CD14-positive monocyte (primary cell): ENCODE data around the gene CTU2. TPM values are rescaled to one million over a fixed set of nuclear protein-coding genes. Genes with fewer than 3 reads are reported as not detected.

ENCODE experiments used
- DNase-seq, 3 donors: peaks; one replicate each; pipeline ENCODE4 v3.0.0-alpha.2; 2011 to 2022
- H2AFZ ChIP-seq: 2 replicates; pipeline ENCODE4 v1.6.0; 2012; ENCODE audit warnings: mild to moderate bottlenecking, low read depth, low read length, inconsistent platforms; ENCODE audit not compliant: insufficient read depth, poor library complexity, severe bottlenecking
- H3K27ac ChIP-seq, 2 donors: 1 replicate in 1 of 2; 2 replicates in 1 of 2; pipeline ENCODE4 v1.5.1; 2012 to 2013; ENCODE audit warnings: low read length in 2 of 2, control low read depth in 1 of 2, inconsistent platforms in 1 of 2, low read depth in 1 of 2, mild to moderate bottlenecking in 1 of 2
- H3K27me3 ChIP-seq, 2 donors: one replicate each; pipeline versions ENCODE4 v1.6.0 to v1.6.1; 2011 to 2013; ENCODE audit warnings: low read length in 2 of 2; ENCODE audit not compliant: control insufficient read depth in 2 of 2, insufficient read depth in 2 of 2
- H3K36me3 ChIP-seq, 2 donors: replicated peaks in 1 of 2; 1 replicate in 1 of 2; 2 replicates in 1 of 2; pipeline versions ENCODE4 v1.5.1 to v1.6.1; 2012 to 2013; ENCODE audit warnings: low read length in 2 of 2, control low read depth in 1 of 2, inconsistent platforms in 1 of 2, mild to moderate bottlenecking in 1 of 2; ENCODE audit not compliant: insufficient read depth in 2 of 2, control insufficient read depth in 1 of 2
- H3K4me1 ChIP-seq, 2 donors: 1 replicate in 1 of 2; 2 replicates in 1 of 2; pipeline versions ENCODE4 v1.5.1 to v1.6.1; 2012 to 2013; ENCODE audit warnings: low read length in 2 of 2, control low read depth in 1 of 2, inconsistent platforms in 1 of 2, mild to moderate bottlenecking in 1 of 2, moderate library complexity in 1 of 2; ENCODE audit not compliant: insufficient read depth in 2 of 2, control insufficient read depth in 1 of 2
- H3K4me2 ChIP-seq: replicated peaks from 2 replicates; pipeline ENCODE3; 2012; ENCODE audit warnings: low read length, moderate library complexity, mild to moderate bottlenecking; ENCODE audit not compliant: poor library complexity, severe bottlenecking; ENCODE audit errors: extremely low read depth
- H3K4me3 ChIP-seq, 3 experiments: fragments of 200-600 bp in 1 of 3; sonication (generic) in 1 of 3; replicated peaks in 1 of 3; 1 replicate in 2 of 3; 2 replicates in 1 of 3; pipeline ENCODE4 v1.5.1; 2011 to 2013; ENCODE audit warnings: low read length in 3 of 3, mild to moderate bottlenecking in 3 of 3, control low read depth in 2 of 3, low read depth in 2 of 3, inconsistent platforms in 1 of 3, moderate library complexity in 1 of 3
- H3K79me2 ChIP-seq: 2 replicates; pipeline ENCODE4 v1.6.0; 2012; ENCODE audit warnings: mild to moderate bottlenecking, control low read depth, inconsistent platforms, low read length, moderate library complexity; ENCODE audit not compliant: insufficient read depth
- H3K9ac ChIP-seq: 2 replicates; pipeline ENCODE4 v1.6.0; 2017; ENCODE audit warnings: low read length, mild to moderate bottlenecking; ENCODE audit not compliant: insufficient read depth, poor library complexity, severe bottlenecking
- H3K9me3 ChIP-seq, 2 donors: replicated peaks in 1 of 2; 1 replicate in 1 of 2; 2 replicates in 1 of 2; pipeline versions ENCODE4 v1.5.1 to v1.6.1; 2012 to 2013; ENCODE audit warnings: low read length in 2 of 2, control low read depth in 1 of 2; ENCODE audit not compliant: control insufficient read depth in 1 of 2, insufficient read depth in 1 of 2
- H4K20me1 ChIP-seq: 2 replicates; pipeline ENCODE4 v1.6.0; 2012; ENCODE audit warnings: mild to moderate bottlenecking, low read length, control low read depth, moderate library complexity; ENCODE audit not compliant: insufficient read depth
- H3K27ac Mint-ChIP-seq, 7 donors: one replicate each; pipeline ENCODE4 v1.8.0; 2020; ENCODE audit warnings: mild to moderate bottlenecking in 7 of 7, mixed read lengths in 7 of 7, moderate library complexity in 6 of 7, inconsistent platforms in 2 of 7
- H3K27me3 Mint-ChIP-seq, 3 donors: one replicate each; pipeline ENCODE4 v1.8.0; 2021 to 2022; ENCODE audit warnings: low read depth in 3 of 3, mild to moderate bottlenecking in 3 of 3, mixed read lengths in 3 of 3, moderate library complexity in 3 of 3, inconsistent platforms in 1 of 3
- H3K36me3 Mint-ChIP-seq, 2 donors: one replicate each; pipeline ENCODE4 v1.8.0; 2020; ENCODE audit warnings: mixed read lengths in 2 of 2, inconsistent platforms in 1 of 2, mild to moderate bottlenecking in 1 of 2
- H3K4me1 Mint-ChIP-seq: one replicate; pipeline ENCODE4 v1.8.0; 2020; ENCODE audit warnings: mild to moderate bottlenecking, mixed read lengths
- H3K4me3 Mint-ChIP-seq, 2 donors: one replicate each; pipeline ENCODE4 v1.8.0; 2020; ENCODE audit warnings: mild to moderate bottlenecking in 2 of 2, mixed read lengths in 2 of 2, moderate library complexity in 1 of 2
- H3K9me3 Mint-ChIP-seq, 7 donors: one replicate each; pipeline ENCODE4 v1.8.0; 2020 to 2022; ENCODE audit warnings: mixed read lengths in 7 of 7, mild to moderate bottlenecking in 6 of 7, moderate library complexity in 6 of 7, inconsistent platforms in 2 of 7
- WGBS: methylation state at CpG from one replicate; pipeline ENCODE4 v1.1.5; 2013; ENCODE audit warnings: missing lambda C conversion rate; ENCODE audit not compliant: insufficient coverage; 5-methylcytosine and 5-hydroxymethylcytosine counted together
- intact Hi-C, 2 donors: fragments of 100-400 bp; cut with micrococcal nuclease; formaldehyde crosslinking; loops; one replicate each; pipeline versions ENCODE4 v1.15.0 to v1.15.1; 2023
- polyA plus RNA-seq, 3 donors: library from polyadenylated mRNA; depleted of rRNA in 1 of 3; unstranded in 2 of 3; stranded (reverse) in 1 of 3; fragments of 300-500 nt in 2 of 3; fragments of >200 nt in 1 of 3; fragmentation: Illumina TruSeq in 2 of 3; gene quantifications; 1 replicate in 2 of 3; 2 replicates in 1 of 3; pipeline ENCODE4 v1.2.3, GENCODE V29; 2012 to 2021
- TF ChIP-seq, protein P1 (sequence below): fragments of 200-600 bp; IDR thresholded peaks from one replicate; pipeline ENCODE4 v1.8.0; 2022; ENCODE audit warnings: antibody characterized with exemption, mild to moderate bottlenecking

Gene CTU2
- polyA plus RNA-seq, 3 donors: 5.9 to 10.3 (median 7.5) TPM

DNA sequence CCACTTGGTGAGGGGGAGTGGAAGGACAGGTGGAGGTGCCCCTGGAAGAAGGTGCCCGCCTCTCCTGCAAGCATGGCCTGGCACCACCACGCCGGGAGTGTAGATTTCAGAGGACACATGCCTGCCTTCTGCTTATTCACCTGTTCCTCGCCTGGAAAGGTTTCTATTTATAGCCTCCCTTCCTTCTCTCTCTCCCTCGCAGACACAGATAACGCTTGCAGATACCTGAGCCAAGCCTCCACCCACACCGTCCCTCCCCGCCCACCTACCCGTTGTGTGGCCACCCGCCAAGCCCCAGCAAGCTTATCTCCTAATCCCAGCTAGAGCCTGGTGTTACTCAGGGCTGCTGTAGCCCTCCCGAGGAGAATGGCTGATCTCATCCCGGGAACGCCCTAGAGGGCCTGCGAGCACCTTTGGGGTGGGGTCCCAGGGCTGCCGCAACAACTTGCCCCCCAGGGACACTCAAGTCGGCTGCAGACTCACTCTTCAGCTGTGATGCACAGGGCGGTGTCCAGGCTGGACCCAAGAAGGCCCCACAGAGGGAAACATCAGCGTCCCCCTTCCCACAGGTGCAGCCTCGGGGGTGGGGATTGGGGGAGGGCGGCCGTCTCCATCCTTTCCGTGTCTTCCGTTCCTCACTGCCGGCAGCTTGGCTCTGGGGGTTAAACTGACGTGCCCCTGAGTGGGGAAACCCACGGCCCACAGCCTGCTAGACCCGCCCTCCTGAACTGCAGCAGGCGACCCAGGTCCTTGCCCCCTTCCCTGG lies 18.1 kb upstream of the CTU2 start:
- Mint-ChIP-seq H3K4me1 (peaks cover 59% of the 10 kb centered on the region), H3K9me3 (no peaks in the 10 kb centered on the region), H3K36me3 (peaks cover 6 to 8% of the 10 kb centered on the region in 2 donors), H3K27me3 (peaks cover 13 to 19% (median 15%) of the 10 kb centered on the region in 3 donors), H3K4me3 (peak overlapping the region in 1 of 2 donors; percentile 55), H3K27ac (peak overlapping the region in 1 of 7 donors; percentile 5)
- peaks cover 4% of the 10 kb centered on the region for H4K20me1 ChIP-seq
- H3K36me3 ChIP-seq: no peaks in the 10 kb centered on the region
- H3K9ac ChIP-seq: no peak overlapping the region
- TF ChIP-seq, protein P1, sequence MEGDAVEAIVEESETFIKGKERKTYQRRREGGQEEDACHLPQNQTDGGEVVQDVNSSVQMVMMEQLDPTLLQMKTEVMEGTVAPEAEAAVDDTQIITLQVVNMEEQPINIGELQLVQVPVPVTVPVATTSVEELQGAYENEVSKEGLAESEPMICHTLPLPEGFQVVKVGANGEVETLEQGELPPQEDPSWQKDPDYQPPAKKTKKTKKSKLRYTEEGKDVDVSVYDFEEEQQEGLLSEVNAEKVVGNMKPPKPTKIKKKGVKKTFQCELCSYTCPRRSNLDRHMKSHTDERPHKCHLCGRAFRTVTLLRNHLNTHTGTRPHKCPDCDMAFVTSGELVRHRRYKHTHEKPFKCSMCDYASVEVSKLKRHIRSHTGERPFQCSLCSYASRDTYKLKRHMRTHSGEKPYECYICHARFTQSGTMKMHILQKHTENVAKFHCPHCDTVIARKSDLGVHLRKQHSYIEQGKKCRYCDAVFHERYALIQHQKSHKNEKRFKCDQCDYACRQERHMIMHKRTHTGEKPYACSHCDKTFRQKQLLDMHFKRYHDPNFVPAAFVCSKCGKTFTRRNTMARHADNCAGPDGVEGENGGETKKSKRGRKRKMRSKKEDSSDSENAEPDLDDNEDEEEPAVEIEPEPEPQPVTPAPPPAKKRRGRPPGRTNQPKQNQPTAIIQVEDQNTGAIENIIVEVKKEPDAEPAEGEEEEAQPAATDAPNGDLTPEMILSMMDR: no peak
- H3K79me2 ChIP-seq: peaks cover 18% of the 10 kb centered on the region
- peaks cover 64 to 69% of the 10 kb centered on the region in 2 donors for H3K4me1 ChIP-seq
- intact Hi-C loops: loop anchor here (5.0 to 10.0 kb wide), 3 partner anchors 36 to 93 kb away; partner anchors contain the start of genes CYBA (in 1 of the 2) and IL17C (in 1 of the 2)
- H3K27me3 ChIP-seq: no peaks in the 10 kb centered on the region
- H3K4me3 ChIP-seq: no peak overlapping the region
- WGBS: 50% methylated on average over 19 of the region's 28 CpGs
- no peak overlapping the region for H3K4me2 ChIP-seq
- H3K9me3 ChIP-seq: no peaks in the 10 kb centered on the region
- H3K27ac ChIP-seq: no peak overlapping the region
- no peak for DNase-seq
- H2AFZ ChIP-seq: no peak overlapping the region

DNA sequence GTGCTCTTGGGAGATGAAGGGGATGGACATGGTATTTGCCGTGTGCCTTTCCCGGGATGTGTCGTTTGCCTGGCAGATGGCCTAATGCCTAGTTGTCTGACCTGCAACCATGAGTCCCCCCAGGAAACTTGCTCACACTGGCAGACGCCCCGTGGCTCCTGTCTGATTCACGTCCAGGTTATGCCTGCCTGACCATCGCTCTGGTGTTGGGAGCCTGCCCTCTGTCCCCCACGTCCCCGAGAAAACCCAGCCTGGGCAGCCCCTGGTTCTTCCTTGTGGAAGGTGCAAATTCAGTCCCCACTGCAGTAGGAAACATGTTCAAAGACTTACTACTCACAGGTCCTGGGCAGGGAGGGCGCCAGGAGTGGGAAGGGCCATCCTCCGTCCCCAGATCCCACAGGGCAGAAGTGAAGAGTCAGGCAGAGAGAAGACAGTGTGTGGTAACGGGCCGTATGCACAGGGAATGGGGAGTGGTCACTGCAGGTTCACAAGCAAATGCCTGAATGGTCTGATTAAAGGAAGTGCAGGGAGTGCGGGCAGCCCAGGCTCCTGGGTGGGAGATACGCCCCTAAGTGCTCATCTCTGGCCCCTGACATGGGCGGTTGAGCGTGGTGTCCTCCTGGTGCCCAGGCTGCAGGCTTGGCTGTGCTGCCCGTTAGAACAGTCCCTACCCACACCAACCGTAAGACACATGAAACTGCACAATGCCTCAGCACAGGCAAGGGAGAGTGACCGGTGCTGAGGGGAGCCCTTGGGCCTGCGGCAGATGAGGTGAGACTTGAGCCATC lies 15.8 kb upstream of the CTU2 start:
- H4K20me1 ChIP-seq: peaks cover 12% of the 10 kb centered on the region
- peaks cover 13 to 19% (median 15%) of the 10 kb centered on the region in 3 donors for H3K27me3 Mint-ChIP-seq
- TF ChIP-seq, protein P1: no peak
- H2AFZ ChIP-seq: no peak overlapping the region
- no peaks in the 10 kb centered on the region for H3K9me3 ChIP-seq
- no peak overlapping the region for H3K4me2 ChIP-seq
- H3K4me3 ChIP-seq: no peak overlapping the region
- peak overlapping the region in 1 of 2 donors; percentile 19 for H3K4me3 Mint-ChIP-seq
- no peaks in the 10 kb centered on the region for H3K27me3 ChIP-seq
- 84% methylated on average over 17 of the region's 21 CpGs for WGBS
- H3K9ac ChIP-seq: no peak overlapping the region
- peaks cover 11 to 15% of the 10 kb centered on the region in 2 donors for H3K36me3 Mint-ChIP-seq
- no peak overlapping the region for H3K27ac ChIP-seq
- no peaks in the 10 kb centered on the region for H3K9me3 Mint-ChIP-seq
- intact Hi-C loops: no loop called here
- H3K79me2 ChIP-seq: peaks cover 6% of the 10 kb centered on the region
- H3K27ac Mint-ChIP-seq: peak overlapping the region in 4 of 7 donors; percentile 63 to 83 (median 76)
- peaks cover 52% of the 10 kb centered on the region for H3K4me1 Mint-ChIP-seq
- H3K36me3 ChIP-seq: peaks cover 4 to 8% of the 10 kb centered on the region in 2 donors
- DNase-seq: no peak
- H3K4me1 ChIP-seq: peaks cover 48 to 51% of the 10 kb centered on the region in 2 donors
